ENCODE results near the gene KIR3DL2. TPM values are rescaled to one million over a fixed set of nuclear protein-coding genes. Genes with fewer than 3 reads are reported as not detected.
"Not testable (repeated sequence)": the region's sequence is repeated elsewhere in the genome, so short reads cannot be mapped to it uniquely, and the experiment has no call there.

The KIR3DL2 gene
- total and polyA plus RNA-seq, 4 donors, result 0.09 to 0.24 TPM; not detected in 2

GRCh38 chr19:54817670-54818536 lies 32.3 kb upstream of the KIR3DL2 start:
- TF ChIP-seq CTCF (IDR thresholded peaks at IDR 0.05; ENCODE audit: control extremely low read depth, extremely low read depth), result no peak
- 82 to 85% methylated on average over 15 of the region's 15 CpGs for WGBS, 2 donors
- H3K9ac ChIP-seq (ENCODE audit: insufficient read depth in 1 of 2, low read length in 2 of 2), result no peak overlapping the region
- H3K36me3 ChIP-seq (ENCODE audit: control insufficient read depth in 4 of 4, insufficient read depth in 4 of 4, low read length in 4 of 4), result no peaks in the 10 kb centered on the region
- peaks cover 0 to 5% (median 1%) of the 10 kb centered on the region in 4 donors for H3K9me3 ChIP-seq (ENCODE audit: control insufficient read depth in 4 of 4, insufficient read depth in 3 of 4, low read length in 3 of 4)
- no peak for DNase-seq
- no peak overlapping the region for H3K27ac ChIP-seq (ENCODE audit: low read depth in 1 of 2, low read length in 1 of 2)
- no peak for ATAC-seq (ENCODE audit: insufficient read depth, low FRiP score)
- no peaks in the 10 kb centered on the region for H3K4me1 ChIP-seq (ENCODE audit: control insufficient read depth in 5 of 5, insufficient read depth in 5 of 5, low read length in 5 of 5)
- no peak overlapping the region for H3K4me3 ChIP-seq
- peaks cover 0 to 4% (median 0%) of the 10 kb centered on the region in 3 donors for H3K27me3 ChIP-seq (ENCODE audit: control insufficient read depth in 3 of 3, insufficient read depth in 3 of 3, low read length in 2 of 3)

- not testable (repeated sequence) for ATAC-seq (ENCODE audit: insufficient read depth, low FRiP score); H3K9me3 ChIP-seq (ENCODE audit: control insufficient read depth in 4 of 4, insufficient read depth in 3 of 4, low read length in 3 of 4); H3K27ac ChIP-seq (ENCODE audit: low read depth in 1 of 2, low read length in 1 of 2); H3K4me1 ChIP-seq (ENCODE audit: control insufficient read depth in 5 of 5, insufficient read depth in 5 of 5, low read length in 5 of 5); H3K9ac ChIP-seq (ENCODE audit: insufficient read depth in 1 of 2, low read length in 2 of 2); DNase-seq; H3K36me3 ChIP-seq (ENCODE audit: control insufficient read depth in 4 of 4, insufficient read depth in 4 of 4, low read length in 4 of 4); H3K4me3 ChIP-seq; H3K27me3 ChIP-seq (ENCODE audit: control insufficient read depth in 3 of 3, insufficient read depth in 3 of 3, low read length in 2 of 3)
- 62 to 66% methylated on average over 4 of the region's 4 CpGs for WGBS, 2 donors
Observed at GRCh38 chr19:54824416-54824815, 25.8 kb upstream of the KIR3DL2 start.

GRCh38 chr19:54825326-54825725 lies 24.9 kb upstream of the KIR3DL2 start:
- not testable (repeated sequence) for DNase-seq; H3K9me3 ChIP-seq (ENCODE audit: control insufficient read depth in 4 of 4, insufficient read depth in 3 of 4, low read length in 3 of 4); H3K36me3 ChIP-seq (ENCODE audit: control insufficient read depth in 4 of 4, insufficient read depth in 4 of 4, low read length in 4 of 4); H3K9ac ChIP-seq (ENCODE audit: insufficient read depth in 1 of 2, low read length in 2 of 2); ATAC-seq (ENCODE audit: insufficient read depth, low FRiP score); H3K27me3 ChIP-seq (ENCODE audit: control insufficient read depth in 3 of 3, insufficient read depth in 3 of 3, low read length in 2 of 3); H3K4me1 ChIP-seq (ENCODE audit: control insufficient read depth in 5 of 5, insufficient read depth in 5 of 5, low read length in 5 of 5); H3K27ac ChIP-seq (ENCODE audit: low read depth in 1 of 2, low read length in 1 of 2); H3K4me3 ChIP-seq
- 19 to 50% methylated on average over 7 of the region's 7 CpGs for WGBS, 2 donors

- not testable (repeated sequence) for H3K4me1 ChIP-seq (ENCODE audit: control insufficient read depth in 5 of 5, insufficient read depth in 5 of 5, low read length in 5 of 5); H3K27me3 ChIP-seq (ENCODE audit: control insufficient read depth in 3 of 3, insufficient read depth in 3 of 3, low read length in 2 of 3); H3K4me3 ChIP-seq; H3K9ac ChIP-seq (ENCODE audit: insufficient read depth in 1 of 2, low read length in 2 of 2); ATAC-seq (ENCODE audit: insufficient read depth, low FRiP score); DNase-seq; H3K36me3 ChIP-seq (ENCODE audit: control insufficient read depth in 4 of 4, insufficient read depth in 4 of 4, low read length in 4 of 4); H3K9me3 ChIP-seq (ENCODE audit: control insufficient read depth in 4 of 4, insufficient read depth in 3 of 4, low read length in 3 of 4); H3K27ac ChIP-seq (ENCODE audit: low read depth in 1 of 2, low read length in 1 of 2)
- WGBS, 2 donors, result 75 to 81% methylated on average over 7 to 8 of the region's 8 CpGs
Observed at GRCh38 chr19:54828064-54828463, 22.2 kb upstream of the KIR3DL2 start.

- H3K4me1 ChIP-seq (ENCODE audit: control insufficient read depth in 5 of 5, insufficient read depth in 5 of 5, low read length in 5 of 5); ATAC-seq (ENCODE audit: insufficient read depth, low FRiP score); H3K9ac ChIP-seq (ENCODE audit: insufficient read depth in 1 of 2, low read length in 2 of 2); H3K36me3 ChIP-seq (ENCODE audit: control insufficient read depth in 4 of 4, insufficient read depth in 4 of 4, low read length in 4 of 4); H3K27ac ChIP-seq (ENCODE audit: low read depth in 1 of 2, low read length in 1 of 2); H3K27me3 ChIP-seq (ENCODE audit: control insufficient read depth in 3 of 3, insufficient read depth in 3 of 3, low read length in 2 of 3); H3K4me3 ChIP-seq; DNase-seq; H3K9me3 ChIP-seq (ENCODE audit: control insufficient read depth in 4 of 4, insufficient read depth in 3 of 4, low read length in 3 of 4): not testable (repeated sequence)
- WGBS, 2 donors, result 95 to 96% methylated on average over 14 of the region's 14 CpGs
Observed at GRCh38 chr19:54832496-54832895, 17.7 kb upstream of the KIR3DL2 start, which contains the start of gene KIR2DS4. KIR2DS4 (plus strand) TSS chr19:54832676.

- not testable (repeated sequence) for H3K27ac ChIP-seq (ENCODE audit: low read depth in 1 of 2, low read length in 1 of 2)
Observed at GRCh38 chr19:54835126-54835525, 15.1 kb upstream of the KIR3DL2 start.

GRCh38 chr19:54837522-54837921 lies 12.7 kb upstream of the KIR3DL2 start:
- not testable (repeated sequence) for H3K36me3 ChIP-seq (ENCODE audit: control insufficient read depth in 4 of 4, insufficient read depth in 4 of 4, low read length in 4 of 4); H3K27ac ChIP-seq (ENCODE audit: low read depth in 1 of 2, low read length in 1 of 2); ATAC-seq (ENCODE audit: insufficient read depth, low FRiP score)

More at GRCh38 chr19:54835126-54835525, 15.1 kb upstream of the KIR3DL2 start:
- 66 to 78% methylated on average over 3 to 5 of the region's 5 CpGs for WGBS, 2 donors
- H3K9me3 ChIP-seq (ENCODE audit: control insufficient read depth in 4 of 4, insufficient read depth in 3 of 4, low read length in 3 of 4); DNase-seq; H3K4me3 ChIP-seq; ATAC-seq (ENCODE audit: insufficient read depth, low FRiP score); H3K27me3 ChIP-seq (ENCODE audit: control insufficient read depth in 3 of 3, insufficient read depth in 3 of 3, low read length in 2 of 3); H3K36me3 ChIP-seq (ENCODE audit: control insufficient read depth in 4 of 4, insufficient read depth in 4 of 4, low read length in 4 of 4); H3K4me1 ChIP-seq (ENCODE audit: control insufficient read depth in 5 of 5, insufficient read depth in 5 of 5, low read length in 5 of 5); H3K9ac ChIP-seq (ENCODE audit: insufficient read depth in 1 of 2, low read length in 2 of 2): not testable (repeated sequence)

More at GRCh38 chr19:54837522-54837921, 12.7 kb upstream of the KIR3DL2 start:
- 25 to 47% methylated on average over 2 of the region's 2 CpGs for WGBS, 2 donors
- not testable (repeated sequence) for H3K9ac ChIP-seq (ENCODE audit: insufficient read depth in 1 of 2, low read length in 2 of 2); H3K9me3 ChIP-seq (ENCODE audit: control insufficient read depth in 4 of 4, insufficient read depth in 3 of 4, low read length in 3 of 4); H3K4me3 ChIP-seq; H3K27me3 ChIP-seq (ENCODE audit: control insufficient read depth in 3 of 3, insufficient read depth in 3 of 3, low read length in 2 of 3); DNase-seq; H3K4me1 ChIP-seq (ENCODE audit: control insufficient read depth in 5 of 5, insufficient read depth in 5 of 5, low read length in 5 of 5)

All from lung (tissue), 12 donors.